Transverse colon (tissue), 4 donors: ENCODE results near the gene SELENOO.

Experiments used
- CTCF ChIP-seq, 5 experiments: fragments of 200-600 bp in 3 of 5; fragments of 450-650 bp in 2 of 5; sonication (generic) in 3 of 5; IDR thresholded peaks; 1 replicate in 2 of 5; 2 replicates in 3 of 5; pipeline ENCODE4 v1.5.1; 2016 to 2017; ENCODE audit warnings: antibody characterized with exemption in 5 of 5, inconsistent platforms in 3 of 5, mild to moderate bottlenecking in 2 of 5, moderate library complexity in 1 of 5
- EP300 ChIP-seq: sonication (generic); formaldehyde crosslinking; IDR thresholded peaks from one replicate; pipeline ENCODE4 v1.6.1; 2017; ENCODE audit warnings: antibody characterized with exemption, low read depth
- POLR2A ChIP-seq: fragments of 450-650 bp; IDR thresholded peaks from one replicate; pipeline ENCODE4 v1.6.1; 2016; ENCODE audit warnings: antibody characterized with exemption, mild to moderate bottlenecking, moderate library complexity
- POLR2AphosphoS5 ChIP-seq, 3 donors: sonication (generic); formaldehyde crosslinking; IDR thresholded peaks; one replicate each; pipeline ENCODE4 v1.6.1; 2016; ENCODE audit warnings: antibody characterized with exemption in 3 of 3

- TF ChIP-seq CTCF (IDR thresholded peaks at IDR 0.05) (no peak), EP300 (no peak), POLR2A (no peak), POLR2AphosphoS5 (IDR thresholded peaks at IDR 0.05) (no peak)
These were observed 39.9 kb upstream of the SELENOO start for GRCh38 chr22:50160947-50161346.
